Colonic mucosa (tissue), 4 donors: Measurements from ENCODE around the gene ACACA. TPM values are rescaled to one million over a fixed set of nuclear protein-coding genes. Genes with fewer than 3 reads are reported as not detected.

Experiments used
- DNase-seq: peaks from one replicate; pipeline ENCODE4 v3.0.0-alpha.2; 2020
- H3K27ac ChIP-seq: fragments of 200-600 bp; one replicate; pipeline ENCODE4 v1.8.0; 2021
- H3K27me3 ChIP-seq: fragments of 200-600 bp; one replicate; pipeline ENCODE4 v1.8.0; 2021
- H3K36me3 ChIP-seq: fragments of 200-600 bp; one replicate; pipeline ENCODE4 v1.8.0; 2021
- H3K4me1 ChIP-seq: fragments of 200-600 bp; one replicate; pipeline ENCODE4 v1.8.0; 2021; ENCODE audit warnings: mild to moderate bottlenecking
- H3K4me3 ChIP-seq: fragments of 200-600 bp; one replicate; pipeline ENCODE4 v1.8.0; 2021
- H3K9ac ChIP-seq, 2 donors: one replicate each; pipeline ENCODE4 v1.7.0; 2013; ENCODE audit warnings: control low read depth in 2 of 2, low read depth in 2 of 2, low read length in 2 of 2
- H3K9me3 ChIP-seq: fragments of 200-600 bp; one replicate; pipeline ENCODE4 v1.8.0; 2021
- intact Hi-C: fragments of 100-400 bp; cut with DNase I; formaldehyde crosslinking; loops from one replicate; pipeline ENCODE4 v1.14.1; 2022
- total RNA-seq, 2 donors: library from RNA; stranded (reverse); fragmentation: NEBNext Ultra II Directional in 1 of 2; extraction: Animal tissue kit (Norgen Biotek cat#: 25700) in 1 of 2; gene quantifications; one replicate each; pipeline ENCODE4 v1.2.1, GENCODE V29; 2021
- TF ChIP-seq, protein P1 (sequence below): fragments of 200-600 bp; IDR thresholded peaks from one replicate; pipeline ENCODE4 v1.8.0; 2022; ENCODE audit warnings: antibody characterized with exemption, mild to moderate bottlenecking
- donor health status: healthy.
- donor health status: DM: no; HTN: no; CAD: no.
- donor health status: DM: no; HTN: no; CAD: no.

ACACA gene
- total RNA-seq, 2 donors from 2014 or later = 59.5 to 72.6 TPM

DNA sequence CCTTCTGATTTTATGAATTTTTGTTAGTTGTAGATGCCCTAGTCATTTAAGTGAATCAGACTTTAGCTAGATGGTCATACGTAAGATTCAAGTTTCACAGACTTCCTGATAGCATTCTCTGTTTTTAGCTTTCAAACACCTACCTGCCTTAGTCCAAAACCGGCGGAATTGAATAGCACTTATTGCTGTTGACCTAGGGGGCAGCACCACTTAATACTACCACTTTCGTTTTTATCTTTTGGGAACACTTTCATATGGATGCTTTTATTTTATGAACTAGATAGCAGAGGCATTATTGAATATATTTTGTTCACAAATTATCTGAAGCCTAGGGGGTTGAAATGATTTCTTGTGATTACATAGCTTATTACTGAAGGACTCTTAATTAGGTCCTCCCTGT lies 31.5 kb upstream of the ACACA start:
- H3K4me1 ChIP-seq = no peaks in the 10 kb centered on the region
- H3K36me3 ChIP-seq = no peaks in the 10 kb centered on the region
- DNase-seq = no peak
- no peak overlapping the region for H3K4me3 ChIP-seq
- no peaks in the 10 kb centered on the region for H3K9me3 ChIP-seq
- H3K27ac ChIP-seq = no peak overlapping the region
- H3K27me3 ChIP-seq = no peaks in the 10 kb centered on the region
- no peak overlapping the region for H3K9ac ChIP-seq
- intact Hi-C loops = no loop called here
- TF ChIP-seq, protein P1, sequence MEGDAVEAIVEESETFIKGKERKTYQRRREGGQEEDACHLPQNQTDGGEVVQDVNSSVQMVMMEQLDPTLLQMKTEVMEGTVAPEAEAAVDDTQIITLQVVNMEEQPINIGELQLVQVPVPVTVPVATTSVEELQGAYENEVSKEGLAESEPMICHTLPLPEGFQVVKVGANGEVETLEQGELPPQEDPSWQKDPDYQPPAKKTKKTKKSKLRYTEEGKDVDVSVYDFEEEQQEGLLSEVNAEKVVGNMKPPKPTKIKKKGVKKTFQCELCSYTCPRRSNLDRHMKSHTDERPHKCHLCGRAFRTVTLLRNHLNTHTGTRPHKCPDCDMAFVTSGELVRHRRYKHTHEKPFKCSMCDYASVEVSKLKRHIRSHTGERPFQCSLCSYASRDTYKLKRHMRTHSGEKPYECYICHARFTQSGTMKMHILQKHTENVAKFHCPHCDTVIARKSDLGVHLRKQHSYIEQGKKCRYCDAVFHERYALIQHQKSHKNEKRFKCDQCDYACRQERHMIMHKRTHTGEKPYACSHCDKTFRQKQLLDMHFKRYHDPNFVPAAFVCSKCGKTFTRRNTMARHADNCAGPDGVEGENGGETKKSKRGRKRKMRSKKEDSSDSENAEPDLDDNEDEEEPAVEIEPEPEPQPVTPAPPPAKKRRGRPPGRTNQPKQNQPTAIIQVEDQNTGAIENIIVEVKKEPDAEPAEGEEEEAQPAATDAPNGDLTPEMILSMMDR = no peak

DNA sequence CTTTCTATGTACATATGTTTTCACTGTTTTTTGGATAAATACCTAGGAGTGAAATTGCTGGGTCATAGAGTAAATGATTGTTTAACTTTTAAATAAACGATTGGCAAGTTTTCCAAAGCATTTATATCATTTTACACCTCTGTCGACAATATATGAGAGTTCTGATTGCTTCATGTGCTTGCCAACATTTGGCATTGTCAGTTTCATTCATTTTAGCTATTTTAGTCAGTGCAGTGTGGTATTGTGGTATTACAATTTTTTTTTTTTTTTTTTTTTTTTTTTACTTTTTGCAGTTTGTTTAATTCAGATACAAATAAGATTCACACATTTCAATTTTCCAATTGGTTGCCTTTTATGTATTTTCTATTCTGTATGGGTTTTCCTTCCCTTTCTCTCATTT lies 26.0 kb upstream of the ACACA start:
- H3K27me3 ChIP-seq = no peaks in the 10 kb centered on the region
- peaks cover 4% of the 10 kb centered on the region for H3K36me3 ChIP-seq
- H3K9me3 ChIP-seq = no peaks in the 10 kb centered on the region
- no peak overlapping the region for H3K9ac ChIP-seq
- DNase-seq = no peak
- no peaks in the 10 kb centered on the region for H3K4me1 ChIP-seq
- intact Hi-C loops = no loop called here
- TF ChIP-seq, protein P1 = no peak
- no peak overlapping the region for H3K4me3 ChIP-seq
- no peak overlapping the region for H3K27ac ChIP-seq

DNA sequence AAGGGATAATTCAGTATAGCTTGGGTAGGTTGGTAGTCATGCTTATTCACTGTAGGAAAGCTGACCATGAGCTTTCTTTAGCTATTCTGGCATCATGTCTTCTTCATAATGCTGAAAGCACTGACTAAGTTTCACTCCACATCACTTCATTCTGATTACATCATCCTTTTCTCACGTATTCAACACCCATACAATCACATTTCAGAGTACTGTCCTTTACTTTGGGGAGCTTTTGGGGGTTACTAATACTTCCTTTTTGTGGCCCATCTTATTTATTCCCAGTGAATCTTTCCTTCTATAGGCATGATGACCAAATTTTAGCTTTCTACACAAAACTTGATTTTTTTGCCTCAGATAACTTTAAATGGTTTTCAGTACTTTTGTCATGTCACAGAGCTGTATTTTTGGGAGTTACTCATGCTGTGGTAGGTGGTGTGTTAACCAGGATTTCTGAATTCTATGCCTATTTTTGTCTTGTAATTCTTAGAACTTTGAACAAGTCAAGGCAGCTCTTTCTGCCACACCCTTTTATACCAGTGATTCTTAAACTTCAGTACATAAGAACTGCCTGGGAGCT lies 23.5 kb upstream of the ACACA start:
- Histone ChIP-seq H3K9ac (no peak overlapping the region), H3K9me3 (no peaks in the 10 kb centered on the region), H3K27ac (no peak overlapping the region), H3K4me1 (no peaks in the 10 kb centered on the region), H3K27me3 (no peaks in the 10 kb centered on the region), H3K36me3 (peaks cover 9% of the 10 kb centered on the region), H3K4me3 (no peak overlapping the region)
- TF ChIP-seq, protein P1 = no peak
- no peak for DNase-seq
- intact Hi-C loops = no loop called here

DNA sequence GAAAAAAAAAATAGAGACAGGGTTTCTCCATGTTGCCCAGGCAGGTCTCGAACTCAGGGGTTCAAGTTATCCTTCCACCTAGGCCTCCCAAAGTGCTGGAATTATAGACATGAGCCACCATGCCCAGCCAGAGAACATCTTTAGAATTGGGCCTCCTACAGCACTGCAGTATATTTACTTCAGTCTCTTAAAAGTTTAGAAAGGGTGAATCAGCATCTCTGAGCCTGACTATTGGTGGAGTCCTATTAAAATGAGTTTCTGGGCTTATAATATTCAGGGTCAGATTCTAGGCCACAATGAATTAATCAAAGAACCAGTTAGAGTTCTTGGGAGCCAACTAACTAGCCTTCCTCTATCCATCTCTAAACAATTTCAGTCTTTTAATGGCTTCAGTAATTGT lies 22.8 kb upstream of the ACACA start:
- H3K4me1 ChIP-seq = no peaks in the 10 kb centered on the region
- H3K27me3 ChIP-seq = no peaks in the 10 kb centered on the region
- H3K4me3 ChIP-seq = no peak overlapping the region
- intact Hi-C loops = no loop called here
- H3K9me3 ChIP-seq = no peaks in the 10 kb centered on the region
- no peak for DNase-seq
- H3K36me3 ChIP-seq = peaks cover 9% of the 10 kb centered on the region
- no peak overlapping the region for H3K27ac ChIP-seq
- no peak overlapping the region for H3K9ac ChIP-seq
- TF ChIP-seq, protein P1 = no peak

DNA sequence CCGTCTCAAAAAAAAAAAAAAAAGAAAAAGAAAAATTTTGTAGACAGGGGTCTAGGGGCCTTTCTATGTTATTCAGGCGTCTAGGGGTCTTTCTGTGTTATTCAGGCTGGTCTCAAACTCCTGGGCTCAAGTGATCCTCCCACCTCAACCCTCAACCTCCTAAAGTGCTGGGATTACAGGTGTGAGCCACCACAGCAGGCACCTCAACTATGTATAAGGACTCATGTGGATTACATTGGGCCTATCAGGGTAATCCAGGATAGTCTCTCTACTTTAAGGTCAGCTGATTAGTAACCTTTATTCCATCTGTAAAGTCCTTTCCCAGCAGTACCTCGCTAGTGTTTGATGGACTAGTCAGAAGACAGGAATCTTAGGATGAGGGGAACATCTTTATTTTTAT lies 22.4 kb upstream of the ACACA start:
- Histone ChIP-seq H3K9me3 (no peaks in the 10 kb centered on the region), H3K4me1 (no peaks in the 10 kb centered on the region), H3K4me3 (no peak overlapping the region), H3K27me3 (no peaks in the 10 kb centered on the region), H3K9ac (no peak overlapping the region), H3K36me3 (peaks cover 9% of the 10 kb centered on the region), H3K27ac (no peak overlapping the region)
- intact Hi-C loops = no loop called here
- TF ChIP-seq, protein P1 = no peak
- DNase-seq = no peak
